A673 (cell line): ENCODE results near the gene NFATC1. TPM values are rescaled to one million over a fixed set of nuclear protein-coding genes. Genes with fewer than 3 reads are reported as not detected.

Experiments
- BruUV-seq: library from RNA; stranded (reverse); fragments of 400-500 nt; replicated peaks from 2 replicates; lab custom pipeline; 2021; lab: Mats Ljungman, UMichigan
- CTCF ChIA-PET: fragments of 300-600 bp; sonication (Branson Sonifier 250); formaldehyde crosslinking; loops from one replicate; lab custom pipeline; 2022; ENCODE audit warnings: antibody characterized with exemption; lab: Charles Lee
- POLR2A ChIA-PET: fragments of 300-600 bp; sonication (Branson Sonifier 250); formaldehyde crosslinking; loops from one replicate; lab custom pipeline; 2022; ENCODE audit warnings: antibody characterized with exemption; ENCODE audit not compliant: low non-redundant PET; lab: Charles Lee
- DNase-seq: peaks from one replicate; pipeline ENCODE4 v3.0.0-alpha.2; 2015; ENCODE audit warnings: low spot score
- H3K27ac ChIP-seq: fragments of 200-600 bp; sonication (generic); 2 replicates; pipeline ENCODE4 v1.5.1; 2016; ENCODE audit warnings: mixed run types, low read depth, mild to moderate bottlenecking, mixed read lengths, antibody characterized with exemption, low read length; ENCODE audit not compliant: poor library complexity, severe bottlenecking
- H3K27me3 ChIP-seq: fragments of 200-600 bp; sonication (generic); replicated peaks from 2 replicates; pipeline ENCODE4 v1.6.1; 2017; ENCODE audit warnings: mixed run types, low read depth, mild to moderate bottlenecking, mixed read lengths, antibody characterized with exemption, low read length; ENCODE audit not compliant: insufficient read depth, poor library complexity
- H3K36me3 ChIP-seq: fragments of 200-600 bp; sonication (generic); 2 replicates; pipeline ENCODE4 v1.6.1; 2016; ENCODE audit warnings: mixed run types, mild to moderate bottlenecking, mixed read lengths, antibody characterized with exemption, low read length; ENCODE audit not compliant: insufficient read depth, poor library complexity, severe bottlenecking
- H3K4me1 ChIP-seq: fragments of 200-600 bp; sonication (generic); 2 replicates; pipeline ENCODE4 v1.6.1; 2017; ENCODE audit warnings: mixed run types, mild to moderate bottlenecking, mixed read lengths, antibody characterized with exemption, low read length; ENCODE audit not compliant: insufficient read depth, poor library complexity, severe bottlenecking
- H3K4me3 ChIP-seq: fragments of 200-600 bp; sonication (generic); 2 replicates; pipeline ENCODE4 v1.5.1; 2016; ENCODE audit warnings: low read depth, mixed run types, mild to moderate bottlenecking, mixed read lengths, low read length; ENCODE audit not compliant: poor library complexity, severe bottlenecking
- H3K9me3 ChIP-seq: fragments of 200-600 bp; sonication (generic); 2 replicates; pipeline ENCODE4 v1.6.1; 2016; ENCODE audit warnings: mixed run types, low read depth, mild to moderate bottlenecking, mixed read lengths, antibody characterized with exemption, low read length; ENCODE audit not compliant: poor library complexity, severe bottlenecking
- EZH2 ChIP-seq: fragments of 200-600 bp; sonication (generic); IDR thresholded peaks from 2 replicates; pipeline ENCODE4 v1.6.1; 2017; ENCODE audit warnings: borderline replicate concordance, low read depth, mild to moderate bottlenecking, mixed read lengths, antibody characterized with exemption, low read length; ENCODE audit not compliant: poor library complexity, severe bottlenecking
- intact Hi-C: fragments of 100-400 bp; cut with micrococcal nuclease; formaldehyde crosslinking; loops from one replicate; pipeline ENCODE4 v1.10.0; 2022; ENCODE audit not compliant: unreplicated experiment
- total RNA-seq: library from RNA; stranded (reverse); gene quantifications from 2 replicates; pipeline ENCODE4 v1.2.3, GENCODE V29; 2021
- TF ChIP-seq, protein P1 (sequence below): fragments of 300-800, 200-600 bp; sonication (generic); conservative IDR thresholded peaks from 2 replicates; pipeline ENCODE4 v1.5.1; 2017; ENCODE audit warnings: low read depth, mild to moderate bottlenecking, antibody characterized with exemption, low read length, moderate library complexity, mixed read lengths

NFATC1 gene
- total RNA-seq, 1 experiment from 2014 or later: 10.4 TPM

DNA sequence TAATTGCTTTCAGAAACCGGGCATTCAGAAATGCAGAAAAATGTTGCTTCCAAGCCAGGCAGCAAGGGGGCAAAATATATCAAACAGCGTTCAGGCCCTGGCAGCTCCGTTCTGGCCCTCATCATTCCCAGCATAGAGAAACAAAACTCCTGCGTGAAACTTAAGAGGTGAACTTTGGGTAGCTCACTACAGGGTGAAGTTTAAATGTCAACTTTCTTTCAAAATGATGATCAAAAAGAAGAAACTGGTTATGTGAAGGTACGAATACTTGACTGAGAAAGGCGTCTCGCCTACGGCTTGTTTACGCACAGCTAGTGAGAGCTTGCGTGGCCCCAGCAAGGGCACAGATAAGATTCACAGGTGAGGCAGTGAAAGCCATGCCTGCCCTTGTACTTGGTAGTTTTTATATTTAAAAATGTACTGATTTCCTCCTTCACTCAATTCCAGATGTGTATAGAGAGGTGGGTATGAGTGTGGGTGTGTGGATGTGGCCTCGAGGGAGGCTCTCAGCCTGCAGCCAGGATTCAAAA lies 127.5 kb downstream of the NFATC1 start:
- Histone ChIP-seq H3K4me3 (no peak overlapping the region), H3K4me1 (peaks cover 9% of the 10 kb centered on the region), H3K27me3 (no peaks in the 10 kb centered on the region), H3K27ac (no peak overlapping the region), H3K36me3 (no peaks in the 10 kb centered on the region), H3K9me3 (no peaks in the 10 kb centered on the region)
- intact Hi-C loops: no loop called here
- ChIA-PET POLR2A (no interaction called here), CTCF (no interaction called here)
- DNase-seq: no peak
- TF ChIP-seq, protein P1, sequence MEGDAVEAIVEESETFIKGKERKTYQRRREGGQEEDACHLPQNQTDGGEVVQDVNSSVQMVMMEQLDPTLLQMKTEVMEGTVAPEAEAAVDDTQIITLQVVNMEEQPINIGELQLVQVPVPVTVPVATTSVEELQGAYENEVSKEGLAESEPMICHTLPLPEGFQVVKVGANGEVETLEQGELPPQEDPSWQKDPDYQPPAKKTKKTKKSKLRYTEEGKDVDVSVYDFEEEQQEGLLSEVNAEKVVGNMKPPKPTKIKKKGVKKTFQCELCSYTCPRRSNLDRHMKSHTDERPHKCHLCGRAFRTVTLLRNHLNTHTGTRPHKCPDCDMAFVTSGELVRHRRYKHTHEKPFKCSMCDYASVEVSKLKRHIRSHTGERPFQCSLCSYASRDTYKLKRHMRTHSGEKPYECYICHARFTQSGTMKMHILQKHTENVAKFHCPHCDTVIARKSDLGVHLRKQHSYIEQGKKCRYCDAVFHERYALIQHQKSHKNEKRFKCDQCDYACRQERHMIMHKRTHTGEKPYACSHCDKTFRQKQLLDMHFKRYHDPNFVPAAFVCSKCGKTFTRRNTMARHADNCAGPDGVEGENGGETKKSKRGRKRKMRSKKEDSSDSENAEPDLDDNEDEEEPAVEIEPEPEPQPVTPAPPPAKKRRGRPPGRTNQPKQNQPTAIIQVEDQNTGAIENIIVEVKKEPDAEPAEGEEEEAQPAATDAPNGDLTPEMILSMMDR: no peak
- TF ChIP-seq EZH2: no peak
- BruUV-seq: no TSS peak

- CTCF ChIA-PET: no interaction called here
- no TSS peak for BruUV-seq
- no peak overlapping the region for H3K4me3 ChIP-seq
- no peaks in the 10 kb centered on the region for H3K36me3 ChIP-seq
- DNase-seq: no peak
- no peak overlapping the region for H3K27ac ChIP-seq
- intact Hi-C loops: no loop called here
- POLR2A ChIA-PET: no interaction called here
- peaks cover 9% of the 10 kb centered on the region for H3K4me1 ChIP-seq
- H3K27me3 ChIP-seq: no peaks in the 10 kb centered on the region
- no peak for TF ChIP-seq EZH2
- TF ChIP-seq, protein P1: no peak
- H3K9me3 ChIP-seq: no peaks in the 10 kb centered on the region
These were observed 128.0 kb downstream of the NFATC1 start for GRCh38 chr18:79523736-79524180.

DNA sequence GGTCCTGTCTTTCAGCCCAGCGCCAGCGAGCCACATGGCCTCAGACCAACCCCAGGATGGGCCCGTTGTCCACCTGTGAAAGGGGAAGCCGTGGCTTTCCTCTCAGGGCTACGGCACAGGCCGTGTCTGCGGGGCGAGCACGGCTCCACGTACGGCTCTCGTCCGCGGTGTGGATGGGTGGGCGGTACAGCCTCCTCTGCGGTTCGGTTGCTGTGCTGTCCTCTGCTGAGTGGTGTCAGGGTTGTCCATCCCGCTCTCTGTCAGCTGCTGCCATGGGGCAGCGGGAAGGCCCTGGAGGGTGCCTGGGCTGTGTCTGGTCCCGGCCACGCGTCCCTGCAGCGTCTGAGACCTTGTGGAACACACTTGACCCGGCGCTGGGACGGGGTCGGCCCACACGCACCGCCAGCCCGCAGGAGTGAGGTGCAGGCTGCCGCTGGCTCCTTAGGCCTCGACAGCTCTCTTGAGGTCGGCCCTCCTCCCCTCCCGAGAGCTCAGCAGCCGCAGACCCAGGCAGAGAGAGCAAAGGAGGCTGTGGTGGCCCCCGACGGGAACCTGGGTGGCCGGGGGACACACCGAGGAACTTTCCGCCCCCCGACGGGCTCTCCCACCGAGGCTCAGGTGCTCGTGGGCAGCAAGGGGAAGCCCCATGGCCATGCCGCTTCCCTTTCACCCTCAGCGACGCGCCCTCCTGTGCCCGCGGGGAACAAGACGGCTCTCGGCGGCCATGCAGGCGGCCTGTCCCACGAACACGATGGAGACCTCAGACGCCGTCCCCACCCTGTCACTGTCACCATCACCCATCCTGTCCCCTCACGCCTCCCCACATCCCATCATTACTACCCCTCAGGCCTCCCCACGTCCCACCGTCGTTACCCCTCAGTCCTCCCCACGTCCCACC lies 128.7 kb downstream of the NFATC1 start:
- Histone ChIP-seq H3K9me3 (no peaks in the 10 kb centered on the region), H3K4me1 (peaks cover 9% of the 10 kb centered on the region), H3K27me3 (no peaks in the 10 kb centered on the region), H3K4me3 (no peak overlapping the region), H3K27ac (no peak overlapping the region), H3K36me3 (no peaks in the 10 kb centered on the region)
- POLR2A ChIA-PET: no interaction called here
- CTCF ChIA-PET: no interaction called here
- intact Hi-C loops: loop anchor here (5.0 kb wide), 1 partner anchor 118 kb away; no protein-coding TSS in a partner anchor
- no peak for DNase-seq
- BruUV-seq: no TSS peak
- TF ChIP-seq EZH2: no peak
- TF ChIP-seq, protein P1: no peak
